ENCODE data around the gene IL13.

The IL13 gene

DNA sequence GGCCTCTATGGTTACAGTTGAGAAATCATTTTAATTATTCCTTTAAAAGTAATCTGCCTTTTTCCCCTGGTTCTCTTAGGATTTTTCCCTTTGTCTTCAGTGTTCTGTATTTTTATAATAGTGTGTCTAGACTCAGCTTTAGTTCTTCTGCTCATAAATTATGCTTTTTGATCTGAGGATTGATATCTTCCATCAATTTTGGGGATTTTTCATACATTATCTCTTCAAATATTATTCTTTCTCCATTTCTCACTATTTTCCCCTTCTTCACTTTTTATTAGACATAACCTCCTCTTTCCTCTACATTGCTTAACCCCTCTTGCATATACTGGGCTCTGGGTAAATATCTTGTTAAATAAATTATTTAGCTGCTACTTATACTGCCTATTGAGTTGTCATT, 36.3 kb upstream of the IL13 start:
- TF ChIP-seq EZH2phosphoT487 (IDR thresholded peaks at IDR 0.05; ENCODE audit: borderline replicate concordance, low read length): no peak
- TF ChIP-seq, protein P1, sequence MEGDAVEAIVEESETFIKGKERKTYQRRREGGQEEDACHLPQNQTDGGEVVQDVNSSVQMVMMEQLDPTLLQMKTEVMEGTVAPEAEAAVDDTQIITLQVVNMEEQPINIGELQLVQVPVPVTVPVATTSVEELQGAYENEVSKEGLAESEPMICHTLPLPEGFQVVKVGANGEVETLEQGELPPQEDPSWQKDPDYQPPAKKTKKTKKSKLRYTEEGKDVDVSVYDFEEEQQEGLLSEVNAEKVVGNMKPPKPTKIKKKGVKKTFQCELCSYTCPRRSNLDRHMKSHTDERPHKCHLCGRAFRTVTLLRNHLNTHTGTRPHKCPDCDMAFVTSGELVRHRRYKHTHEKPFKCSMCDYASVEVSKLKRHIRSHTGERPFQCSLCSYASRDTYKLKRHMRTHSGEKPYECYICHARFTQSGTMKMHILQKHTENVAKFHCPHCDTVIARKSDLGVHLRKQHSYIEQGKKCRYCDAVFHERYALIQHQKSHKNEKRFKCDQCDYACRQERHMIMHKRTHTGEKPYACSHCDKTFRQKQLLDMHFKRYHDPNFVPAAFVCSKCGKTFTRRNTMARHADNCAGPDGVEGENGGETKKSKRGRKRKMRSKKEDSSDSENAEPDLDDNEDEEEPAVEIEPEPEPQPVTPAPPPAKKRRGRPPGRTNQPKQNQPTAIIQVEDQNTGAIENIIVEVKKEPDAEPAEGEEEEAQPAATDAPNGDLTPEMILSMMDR (IDR thresholded peaks at IDR 0.05; ENCODE audit: low read depth, low read length, poor library complexity, severe bottlenecking): no peak
- Histone ChIP-seq H3K4me2 (ENCODE audit: low read length) (no peak overlapping the region), H3K79me2 (ENCODE audit: control insufficient read depth, low read length) (no peaks in the 10 kb centered on the region), H3K4me3 (ENCODE audit: low read length) (no peak overlapping the region), H3K9me2 (replicated peaks; ENCODE audit: control insufficient read depth, low read length) (no peaks in the 10 kb centered on the region), H3F3A (ENCODE audit: control insufficient read depth, insufficient read depth) (no peaks in the 10 kb centered on the region), H4K20me1 (ENCODE audit: control insufficient read depth, insufficient read depth, low read depth, low read length) (no peaks in the 10 kb centered on the region), H3K36me3 (ENCODE audit: control insufficient read depth, low read length) (peaks cover 72% of the 10 kb centered on the region), H3K27ac (ENCODE audit: low read depth, low read length) (no peak overlapping the region), H3K9me3 (ENCODE audit: control insufficient read depth, insufficient read depth, low read length) (no peaks in the 10 kb centered on the region), H3K27me3 (ENCODE audit: control insufficient read depth, low read length) (no peaks in the 10 kb centered on the region), H3K4me1 (ENCODE audit: control insufficient read depth, low read length) (no peaks in the 10 kb centered on the region)

DNA sequence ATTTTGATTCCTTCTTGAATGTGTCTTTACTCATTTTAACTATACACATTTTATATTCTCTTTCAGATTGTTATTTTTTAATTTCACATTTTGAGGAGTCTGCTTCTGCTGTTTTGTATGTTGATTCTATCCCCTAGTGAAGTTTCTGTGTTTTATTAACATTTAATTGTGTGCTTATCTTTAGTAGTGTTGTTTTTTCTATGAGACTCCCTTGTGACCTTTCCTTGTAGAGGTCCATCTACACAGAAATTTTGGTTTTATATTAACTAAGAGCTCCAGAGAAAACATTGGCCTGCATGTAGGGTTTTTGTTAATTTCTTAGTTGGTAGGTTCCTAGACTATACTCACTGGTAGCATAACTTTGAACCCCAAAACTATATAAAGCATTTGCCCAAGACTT, 35.4 kb upstream of the IL13 start:
- H3K9me2 ChIP-seq (replicated peaks; ENCODE audit: control insufficient read depth, low read length): no peaks in the 10 kb centered on the region
- peaks cover 69% of the 10 kb centered on the region for H3K36me3 ChIP-seq (ENCODE audit: control insufficient read depth, low read length)
- no peaks in the 10 kb centered on the region for H3K4me1 ChIP-seq (ENCODE audit: control insufficient read depth, low read length)
- TF ChIP-seq, protein P1 (IDR thresholded peaks at IDR 0.05; ENCODE audit: low read depth, low read length, poor library complexity, severe bottlenecking): no peak
- TF ChIP-seq EZH2phosphoT487 (IDR thresholded peaks at IDR 0.05; ENCODE audit: borderline replicate concordance, low read length): no peak
- no peaks in the 10 kb centered on the region for H3K79me2 ChIP-seq (ENCODE audit: control insufficient read depth, low read length)
- no peaks in the 10 kb centered on the region for H3K27me3 ChIP-seq (ENCODE audit: control insufficient read depth, low read length)
- H3F3A ChIP-seq (ENCODE audit: control insufficient read depth, insufficient read depth): no peaks in the 10 kb centered on the region
- H3K4me3 ChIP-seq (ENCODE audit: low read length): no peak overlapping the region
- no peak overlapping the region for H3K4me2 ChIP-seq (ENCODE audit: low read length)
- H4K20me1 ChIP-seq (ENCODE audit: control insufficient read depth, insufficient read depth, low read depth, low read length): no peaks in the 10 kb centered on the region
- no peak overlapping the region for H3K27ac ChIP-seq (ENCODE audit: low read depth, low read length)
- H3K9me3 ChIP-seq (ENCODE audit: control insufficient read depth, insufficient read depth, low read length): no peaks in the 10 kb centered on the region

DNA sequence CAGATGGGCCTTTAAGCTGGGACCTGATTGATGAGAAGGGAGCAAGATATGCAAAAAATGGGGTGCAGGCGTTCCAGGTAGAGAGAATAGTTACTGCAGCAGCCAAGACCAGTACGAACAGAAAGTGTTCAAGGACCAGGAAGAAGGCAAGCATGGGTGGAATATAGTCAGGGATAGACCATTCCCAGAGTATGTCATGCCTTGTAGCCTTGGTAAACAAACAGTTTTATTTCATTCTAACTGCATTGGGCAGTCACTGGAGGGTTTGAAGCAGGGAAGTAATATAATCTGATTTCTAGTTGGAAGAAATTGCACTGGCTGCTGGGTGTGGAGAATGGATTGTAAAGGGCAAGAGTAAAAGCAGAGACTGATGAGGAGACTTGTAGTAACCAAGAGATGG, 30.5 kb upstream of the IL13 start:
- no peaks in the 10 kb centered on the region for H4K20me1 ChIP-seq (ENCODE audit: control insufficient read depth, insufficient read depth, low read depth, low read length)
- no peak for TF ChIP-seq EZH2phosphoT487 (IDR thresholded peaks at IDR 0.05; ENCODE audit: borderline replicate concordance, low read length)
- TF ChIP-seq, protein P1 (IDR thresholded peaks at IDR 0.05; ENCODE audit: low read depth, low read length, poor library complexity, severe bottlenecking): no peak
- H3K79me2 ChIP-seq (ENCODE audit: control insufficient read depth, low read length): no peaks in the 10 kb centered on the region
- H3K27ac ChIP-seq (ENCODE audit: low read depth, low read length): no peak overlapping the region
- no peaks in the 10 kb centered on the region for H3F3A ChIP-seq (ENCODE audit: control insufficient read depth, insufficient read depth)
- H3K4me1 ChIP-seq (ENCODE audit: control insufficient read depth, low read length): no peaks in the 10 kb centered on the region
- no peak overlapping the region for H3K4me2 ChIP-seq (ENCODE audit: low read length)
- no peaks in the 10 kb centered on the region for H3K9me3 ChIP-seq (ENCODE audit: control insufficient read depth, insufficient read depth, low read length)
- H3K4me3 ChIP-seq (ENCODE audit: low read length): no peak overlapping the region
- H3K27me3 ChIP-seq (ENCODE audit: control insufficient read depth, low read length): no peaks in the 10 kb centered on the region
- peaks cover 60% of the 10 kb centered on the region for H3K36me3 ChIP-seq (ENCODE audit: control insufficient read depth, low read length)
- H3K9me2 ChIP-seq (replicated peaks; ENCODE audit: control insufficient read depth, low read length): no peaks in the 10 kb centered on the region

DNA sequence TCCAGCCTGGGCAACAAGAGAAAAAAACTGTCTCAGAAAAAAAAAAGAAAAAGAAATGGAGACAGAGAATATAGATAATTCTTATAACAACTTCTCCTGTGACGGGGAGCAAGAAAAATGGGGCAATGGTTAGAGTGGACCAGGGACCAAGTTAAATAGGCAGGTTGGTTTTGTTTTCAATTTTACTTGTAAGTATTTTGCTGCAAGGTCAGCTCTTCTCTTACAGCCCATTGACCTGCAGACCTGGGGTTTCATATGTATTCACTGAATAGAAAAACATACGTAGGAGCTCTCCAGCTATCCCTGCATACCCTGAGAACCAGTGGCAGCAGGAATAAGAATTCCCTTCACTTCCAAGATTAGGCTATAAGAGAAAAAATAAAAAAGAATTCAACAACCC, 29.2 kb upstream of the IL13 start:
- no peaks in the 10 kb centered on the region for H3K9me3 ChIP-seq (ENCODE audit: control insufficient read depth, insufficient read depth, low read length)
- H3K36me3 ChIP-seq (ENCODE audit: control insufficient read depth, low read length): peaks cover 51% of the 10 kb centered on the region
- H4K20me1 ChIP-seq (ENCODE audit: control insufficient read depth, insufficient read depth, low read depth, low read length): no peaks in the 10 kb centered on the region
- TF ChIP-seq EZH2phosphoT487 (IDR thresholded peaks at IDR 0.05; ENCODE audit: borderline replicate concordance, low read length): no peak
- TF ChIP-seq, protein P1 (IDR thresholded peaks at IDR 0.05; ENCODE audit: low read depth, low read length, poor library complexity, severe bottlenecking): no peak
- H3K9me2 ChIP-seq (replicated peaks; ENCODE audit: control insufficient read depth, low read length): no peaks in the 10 kb centered on the region
- H3K79me2 ChIP-seq (ENCODE audit: control insufficient read depth, low read length): no peaks in the 10 kb centered on the region
- no peak overlapping the region for H3K4me2 ChIP-seq (ENCODE audit: low read length)
- H3K4me1 ChIP-seq (ENCODE audit: control insufficient read depth, low read length): no peaks in the 10 kb centered on the region
- H3K27me3 ChIP-seq (ENCODE audit: control insufficient read depth, low read length): no peaks in the 10 kb centered on the region
- no peak overlapping the region for H3K27ac ChIP-seq (ENCODE audit: low read depth, low read length)
- no peak overlapping the region for H3K4me3 ChIP-seq (ENCODE audit: low read length)
- no peaks in the 10 kb centered on the region for H3F3A ChIP-seq (ENCODE audit: control insufficient read depth, insufficient read depth)
